Trophoblast cell (in vitro differentiated cells and primary cell): ENCODE results near the gene ETV3.
"Not testable (repeated sequence)": the region's sequence is repeated elsewhere in the genome, so short reads cannot be mapped to it uniquely, and the experiment has no call there.

ENCODE experiments used
- DNase-seq, 2 donors: peaks; one replicate each; pipeline ENCODE4 v3.0.0-alpha.2; 2016
- H2AFZ ChIP-seq: 2 replicates; pipeline ENCODE4 v1.6.1; 2013; ENCODE audit warnings: low read length, moderate library complexity, mild to moderate bottlenecking; ENCODE audit not compliant: insufficient read depth, poor library complexity
- H2AK5ac ChIP-seq: 2 replicates; pipeline ENCODE4 v1.6.1; 2013; ENCODE audit warnings: mild to moderate bottlenecking, low read length
- H2BK120ac ChIP-seq: 2 replicates; pipeline ENCODE4 v1.6.1; 2013; ENCODE audit warnings: low read length, mild to moderate bottlenecking, moderate library complexity; ENCODE audit not compliant: insufficient read depth, poor library complexity
- H2BK12ac ChIP-seq: 2 replicates; pipeline ENCODE4 v1.6.1; 2013; ENCODE audit warnings: mild to moderate bottlenecking, low read length, moderate library complexity
- H2BK5ac ChIP-seq: 2 replicates; pipeline ENCODE4 v1.6.1; 2013; ENCODE audit warnings: low read length, low read depth, moderate library complexity, mild to moderate bottlenecking; ENCODE audit not compliant: poor library complexity
- H3K14ac ChIP-seq: 2 replicates; pipeline ENCODE4 v1.6.1; 2013; ENCODE audit warnings: mild to moderate bottlenecking, low read length
- H3K18ac ChIP-seq: 2 replicates; pipeline ENCODE4 v1.6.1; 2013; ENCODE audit warnings: mild to moderate bottlenecking, low read length
- H3K23ac ChIP-seq: 2 replicates; pipeline ENCODE4 v1.6.1; 2013; ENCODE audit warnings: low read length
- H3K27ac ChIP-seq: 2 replicates; pipeline ENCODE4 v1.5.1; 2013; ENCODE audit warnings: low read depth, mild to moderate bottlenecking, inconsistent platforms, low read length, moderate library complexity
- H3K27me3 ChIP-seq: 2 replicates; pipeline ENCODE4 v1.6.1; 2013; ENCODE audit warnings: inconsistent platforms, mild to moderate bottlenecking, low read length, moderate library complexity; ENCODE audit not compliant: insufficient read depth
- H3K36me3 ChIP-seq, 2 experiments: 1 replicate in 1 of 2; 2 replicates in 1 of 2; pipeline ENCODE4 v1.6.1; 2013; ENCODE audit warnings: low read length in 2 of 2, mild to moderate bottlenecking in 2 of 2, moderate library complexity in 1 of 2; ENCODE audit not compliant: insufficient read depth in 2 of 2, control insufficient read depth in 1 of 2
- H3K4ac ChIP-seq: 2 replicates; pipeline ENCODE4 v1.6.1; 2013; ENCODE audit warnings: low read depth, mild to moderate bottlenecking, low read length, moderate library complexity
- H3K4me1 ChIP-seq, 2 experiments: 1 replicate in 1 of 2; 2 replicates in 1 of 2; pipeline ENCODE4 v1.6.1; 2013; ENCODE audit warnings: low read length in 2 of 2, mild to moderate bottlenecking in 2 of 2, moderate library complexity in 1 of 2; ENCODE audit not compliant: insufficient read depth in 2 of 2, control insufficient read depth in 1 of 2
- H3K4me2 ChIP-seq: 2 replicates; pipeline ENCODE4 v1.6.1; 2013; ENCODE audit warnings: inconsistent platforms, mild to moderate bottlenecking, low read length, moderate library complexity
- H3K4me3 ChIP-seq: 2 replicates; pipeline ENCODE4 v1.5.1; 2013; ENCODE audit warnings: mild to moderate bottlenecking, low read depth, low read length, inconsistent platforms
- H3K79me1 ChIP-seq: one replicate; pipeline ENCODE4 v1.6.1; 2013; ENCODE audit warnings: low read length
- H3K79me2 ChIP-seq: 2 replicates; pipeline ENCODE4 v1.6.1; 2013; ENCODE audit warnings: low read length, mild to moderate bottlenecking; ENCODE audit not compliant: control insufficient read depth, insufficient read depth, poor library complexity
- H3K9ac ChIP-seq: 2 replicates; pipeline ENCODE4 v1.6.1; 2013; ENCODE audit warnings: mild to moderate bottlenecking, low read length
- H3K9me3 ChIP-seq: 2 replicates; pipeline ENCODE4 v1.6.1; 2013; ENCODE audit warnings: low read depth, mild to moderate bottlenecking, control low read depth, inconsistent platforms, low read length; ENCODE audit not compliant: insufficient read depth
- H4K12ac ChIP-seq: 2 replicates; pipeline ENCODE4 v1.6.1; 2013; ENCODE audit warnings: low read depth, mild to moderate bottlenecking, low read length, moderate library complexity
- H4K8ac ChIP-seq: 2 replicates; pipeline ENCODE4 v1.6.1; 2013; ENCODE audit warnings: low read depth, mild to moderate bottlenecking, low read length, moderate library complexity
- H4K91ac ChIP-seq: one replicate; pipeline ENCODE4 v1.6.1; 2013; ENCODE audit warnings: low read depth, mild to moderate bottlenecking, low read length, moderate library complexity
- WGBS: extraction: QIAGEN DNeasy Blood & Tissue Kit; methylation state at CpG from one replicate; pipeline ENCODE4 v1.1.7; 2013; ENCODE audit warnings: missing lambda C conversion rate; ENCODE audit not compliant: insufficient read length, insufficient coverage; ENCODE audit errors: extremely low coverage; 5-methylcytosine and 5-hydroxymethylcytosine counted together

The ETV3 gene

GRCh38 chr1:157176591-157177121 lies 38.5 kb upstream of the ETV3 start:
- no peaks in the 10 kb centered on the region for H3K79me1 ChIP-seq
- H3K4ac ChIP-seq, result no peak overlapping the region
- H3K14ac ChIP-seq, result no peak overlapping the region
- H4K91ac ChIP-seq, result no peak overlapping the region
- H2AK5ac ChIP-seq, result no peak overlapping the region
- no peak overlapping the region for H4K12ac ChIP-seq
- H4K8ac ChIP-seq, result no peak overlapping the region
- H3K36me3 ChIP-seq, result no peaks in the 10 kb centered on the region
- H2BK12ac ChIP-seq, result no peak overlapping the region
- H2BK120ac ChIP-seq, result no peak overlapping the region
- H3K23ac ChIP-seq, result no peak overlapping the region
- no peak overlapping the region for H3K4me3 ChIP-seq
- no peak overlapping the region for H2AFZ ChIP-seq
- H2BK5ac ChIP-seq, result no peak overlapping the region
- no peak overlapping the region for H3K18ac ChIP-seq
- H3K79me2 ChIP-seq, result no peaks in the 10 kb centered on the region
- no peaks in the 10 kb centered on the region for H3K27me3 ChIP-seq
- peaks cover 2% of the 10 kb centered on the region for H3K9me3 ChIP-seq
- H3K9ac ChIP-seq, result no peak overlapping the region
- no peaks in the 10 kb centered on the region for H3K4me1 ChIP-seq
- H3K27ac ChIP-seq, result no peak overlapping the region
- no peak overlapping the region for H3K4me2 ChIP-seq
- no CpG with 5 or more reads among the region's 6 CpGs for WGBS
- DNase-seq, result no peak

- Histone ChIP-seq H4K91ac (no peak overlapping the region), H3K79me2 (no peaks in the 10 kb centered on the region), H4K12ac (no peak overlapping the region), H2BK120ac (no peak overlapping the region), H2AFZ (no peak overlapping the region), H2BK5ac (no peak overlapping the region), H3K36me3 (no peaks in the 10 kb centered on the region), H3K4me3 (no peak overlapping the region), H3K27me3 (no peaks in the 10 kb centered on the region), H2BK12ac (no peak overlapping the region), H2AK5ac (no peak overlapping the region), H4K8ac (no peak overlapping the region), H3K4me1 (no peaks in the 10 kb centered on the region), H3K27ac (no peak overlapping the region), H3K4ac (no peak overlapping the region), H3K4me2 (no peak overlapping the region), H3K14ac (no peak overlapping the region), H3K18ac (no peak overlapping the region), H3K79me1 (no peaks in the 10 kb centered on the region), H3K9ac (no peak overlapping the region), H3K23ac (no peak overlapping the region), H3K9me3 (peaks cover 2% of the 10 kb centered on the region)
- no peak for DNase-seq
- no CpG with 5 or more reads among the region's 1 CpG for WGBS
Measured at GRCh38 chr1:157176016-157176415, 37.8 kb upstream of the ETV3 start.

GRCh38 chr1:157173900-157174410 lies 35.8 kb upstream of the ETV3 start:
- Histone ChIP-seq H3K4me2 (no peak overlapping the region), H3K4me1 (no peaks in the 10 kb centered on the region), H3K9ac (no peak overlapping the region), H2AFZ (no peak overlapping the region), H2BK12ac (no peak overlapping the region), H4K12ac (no peak overlapping the region), H2AK5ac (no peak overlapping the region), H3K27ac (no peak overlapping the region), H3K36me3 (no peaks in the 10 kb centered on the region), H3K9me3 (peaks cover 2% of the 10 kb centered on the region), H3K79me1 (no peaks in the 10 kb centered on the region), H3K18ac (no peak overlapping the region), H4K91ac (no peak overlapping the region), H3K4ac (no peak overlapping the region), H3K79me2 (no peaks in the 10 kb centered on the region), H4K8ac (no peak overlapping the region), H3K27me3 (no peaks in the 10 kb centered on the region), H2BK5ac (no peak overlapping the region), H3K14ac (no peak overlapping the region), H3K4me3 (no peak overlapping the region), H3K23ac (no peak overlapping the region), H2BK120ac (no peak overlapping the region)
- no peak for DNase-seq
- no CpG with 5 or more reads among the region's 8 CpGs for WGBS

- not testable (repeated sequence) for H3K9ac ChIP-seq, H4K12ac ChIP-seq, H3K36me3 ChIP-seq, H3K27me3 ChIP-seq, H3K79me2 ChIP-seq, H3K27ac ChIP-seq, H3K4me3 ChIP-seq, H4K8ac ChIP-seq, H2BK12ac ChIP-seq, H3K4me2 ChIP-seq, H3K23ac ChIP-seq, H3K18ac ChIP-seq, H3K4ac ChIP-seq, H2AFZ ChIP-seq, H2BK120ac ChIP-seq, H3K9me3 ChIP-seq, H4K91ac ChIP-seq, H3K4me1 ChIP-seq, H3K14ac ChIP-seq, DNase-seq, H2AK5ac ChIP-seq, H3K79me1 ChIP-seq, H2BK5ac ChIP-seq
- no CpG with 5 or more reads among the region's 2 CpGs for WGBS
Measured at GRCh38 chr1:157173241-157173640, 35.0 kb upstream of the ETV3 start.
